ENCODE data around the gene PHGDH.

The PHGDH gene

GRCh38 chr1:119667173-119667572 lies 44.6 kb upstream of the PHGDH start:
- Histone ChIP-seq H3K27ac (replicated peaks) (no peak overlapping the region), H3K27me3 (ENCODE audit: insufficient read depth, poor library complexity, severe bottlenecking) (no peaks in the 10 kb centered on the region), H3K4me3 (replicated peaks; ENCODE audit: insufficient read depth, low read length) (no peak overlapping the region)
- no peak for DNase-seq (ENCODE audit: low read depth in 1 of 2, low spot score in 1 of 2)
- no peak for TF ChIP-seq SPI1 (IDR thresholded peaks at IDR 0.05; ENCODE audit: borderline replicate concordance, low read depth)
- TF ChIP-seq GABPA (IDR thresholded peaks at IDR 0.05; ENCODE audit: low read depth) = no peak
- no peak for TF ChIP-seq POLR2AphosphoS5 (IDR thresholded peaks at IDR 0.05; ENCODE audit: low read depth)
- TF ChIP-seq REST (IDR thresholded peaks at IDR 0.05; ENCODE audit: insufficient replicate concordance, low read depth) = no peak
- TF ChIP-seq CTCF (IDR thresholded peaks at IDR 0.05; ENCODE audit: insufficient read depth, low read length) = no peak

- H3K27me3 ChIP-seq (ENCODE audit: insufficient read depth, poor library complexity, severe bottlenecking) = no peaks in the 10 kb centered on the region
- H3K27ac ChIP-seq (replicated peaks) = no peak overlapping the region
- no peak overlapping the region for H3K4me3 ChIP-seq (replicated peaks; ENCODE audit: insufficient read depth, low read length)
- TF ChIP-seq SPI1 (IDR thresholded peaks at IDR 0.05; ENCODE audit: borderline replicate concordance, low read depth) = no peak
- TF ChIP-seq POLR2AphosphoS5 (IDR thresholded peaks at IDR 0.05; ENCODE audit: low read depth) = no peak
- no peak for TF ChIP-seq REST (IDR thresholded peaks at IDR 0.05; ENCODE audit: insufficient replicate concordance, low read depth)
- no peak for TF ChIP-seq GABPA (IDR thresholded peaks at IDR 0.05; ENCODE audit: low read depth)
- TF ChIP-seq CTCF (IDR thresholded peaks at IDR 0.05; ENCODE audit: insufficient read depth, low read length) = no peak
- no peak for DNase-seq (ENCODE audit: low read depth in 1 of 2, low spot score in 1 of 2)
These were observed 40.8 kb upstream of the PHGDH start for GRCh38 chr1:119670898-119671297.

GRCh38 chr1:119673171-119673940 lies 38.4 kb upstream of the PHGDH start:
- H3K27me3 ChIP-seq (ENCODE audit: insufficient read depth, poor library complexity, severe bottlenecking) = no peaks in the 10 kb centered on the region
- DNase-seq (ENCODE audit: low read depth in 1 of 2, low spot score in 1 of 2) = no peak
- no peak overlapping the region for H3K27ac ChIP-seq (replicated peaks)
- TF ChIP-seq CTCF (IDR thresholded peaks at IDR 0.05; ENCODE audit: insufficient read depth, low read length) = no peak
- no peak for TF ChIP-seq REST (IDR thresholded peaks at IDR 0.05; ENCODE audit: insufficient replicate concordance, low read depth)
- TF ChIP-seq SPI1 (IDR thresholded peaks at IDR 0.05; ENCODE audit: borderline replicate concordance, low read depth) = no peak
- TF ChIP-seq POLR2AphosphoS5 (IDR thresholded peaks at IDR 0.05; ENCODE audit: low read depth) = no peak
- no peak for TF ChIP-seq GABPA (IDR thresholded peaks at IDR 0.05; ENCODE audit: low read depth)
- no peak overlapping the region for H3K4me3 ChIP-seq (replicated peaks; ENCODE audit: insufficient read depth, low read length)

Data from HL-60 (cell line).